ENCODE measurements around the gene CEP170B.
"Not testable (repeated sequence)": the region's sequence is repeated elsewhere in the genome, so short reads cannot be mapped to it uniquely, and the experiment has no call there.

CEP170B gene

GRCh38 chr14:104891121-104891551, 26.1 kb downstream of the CEP170B start:
- no peak for DNase-seq (ENCODE audit: low read depth in 2 of 2)

- DNase-seq (ENCODE audit: low read depth in 2 of 2): no peak
Observed at GRCh38 chr14:104891664-104892530, 26.8 kb downstream of the CEP170B start.

GRCh38 chr14:104892531-104893434, 27.7 kb downstream of the CEP170B start:
- DNase-seq (ENCODE audit: low read depth in 2 of 2): no peak

- DNase-seq (ENCODE audit: low read depth in 2 of 2): no peak
Observed at GRCh38 chr14:104893435-104894207, 28.6 kb downstream of the CEP170B start.

GRCh38 chr14:104894331-104895206, 29.5 kb downstream of the CEP170B start:
- no peak for DNase-seq (ENCODE audit: low read depth in 2 of 2)

- no peak for DNase-seq (ENCODE audit: low read depth in 2 of 2)
Observed at GRCh38 chr14:104895207-104895785, 30.2 kb downstream of the CEP170B start.

GRCh38 chr14:104895786-104896661, 31.0 kb downstream of the CEP170B start:
- DNase-seq (ENCODE audit: low read depth in 2 of 2): no peak

GRCh38 chr14:104897330-104898194, 32.5 kb downstream of the CEP170B start:
- no peak for DNase-seq (ENCODE audit: low read depth in 2 of 2)

GRCh38 chr14:104898195-104898558, 33.1 kb downstream of the CEP170B start:
- no peak for DNase-seq (ENCODE audit: low read depth in 2 of 2)

GRCh38 chr14:104898870-104899510, 33.9 kb downstream of the CEP170B start:
- DNase-seq (ENCODE audit: low read depth in 2 of 2): no peak

GRCh38 chr14:104899781-104900180, 34.7 kb downstream of the CEP170B start:
- DNase-seq (ENCODE audit: low read depth in 2 of 2): no peak

GRCh38 chr14:104900639-104901512, 35.8 kb downstream of the CEP170B start:
- DNase-seq (ENCODE audit: low read depth in 2 of 2): no peak

GRCh38 chr14:104903990-104904389, 38.9 kb downstream of the CEP170B start:
- DNase-seq (ENCODE audit: low read depth in 2 of 2): no peak

GRCh38 chr14:104904650-104905578, 39.8 kb downstream of the CEP170B start:
- DNase-seq (ENCODE audit: low read depth in 2 of 2): not testable (repeated sequence)

GRCh38 chr14:104905579-104905933, 40.5 kb downstream of the CEP170B start:
- not testable (repeated sequence) for DNase-seq (ENCODE audit: low read depth in 2 of 2)

- DNase-seq (ENCODE audit: low read depth in 2 of 2): no peak
Observed at GRCh38 chr14:104908303-104908702, 43.2 kb downstream of the CEP170B start.
